Liver (tissue), 3 donors: ENCODE measurements around the gene TJP3.

Source experiments
- EGR1 ChIP-seq, 2 donors: IDR thresholded peaks; 2 replicates each; pipeline ENCODE4 v1.6.1; 2016 to 2018; ENCODE audit warnings: antibody characterized with exemption in 2 of 2, low read depth in 2 of 2
- FOXA1 ChIP-seq: IDR thresholded peaks from 2 replicates; pipeline ENCODE4 v1.6.1; 2016; ENCODE audit warnings: antibody characterized with exemption
- GABPA ChIP-seq, 2 donors: IDR thresholded peaks in 1 of 2; conservative IDR thresholded peaks in 1 of 2; 2 replicates each; pipeline ENCODE4 v1.6.1; 2016; ENCODE audit warnings: antibody characterized with exemption in 2 of 2, mild to moderate bottlenecking in 1 of 2, moderate library complexity in 1 of 2
- HNF4A ChIP-seq, 2 donors: conservative IDR thresholded peaks; 2 replicates each; pipeline ENCODE4 v1.6.1; 2016; ENCODE audit warnings: antibody characterized with exemption in 2 of 2, mild to moderate bottlenecking in 2 of 2
- HNF4G ChIP-seq: IDR thresholded peaks from 2 replicates; pipeline ENCODE4 v1.6.1; 2016; ENCODE audit warnings: antibody characterized with exemption
- SP1 ChIP-seq: IDR thresholded peaks from 2 replicates; pipeline ENCODE4 v1.6.1; 2018; ENCODE audit warnings: antibody characterized with exemption, mild to moderate bottlenecking
- TAF1 ChIP-seq: conservative IDR thresholded peaks from 2 replicates; pipeline ENCODE4 v1.6.1; 2016; ENCODE audit warnings: antibody characterized with exemption, mild to moderate bottlenecking
- YY1 ChIP-seq: IDR thresholded peaks from 2 replicates; pipeline ENCODE4 v1.6.1; 2016; ENCODE audit warnings: antibody characterized with exemption, mild to moderate bottlenecking
- TF ChIP-seq, protein P1 (sequence below): fragments of 150-350 bp; IDR thresholded peaks from 2 replicates; pipeline ENCODE4 v1.5.1; 2017; ENCODE audit warnings: improper control_type of control experiment, low read depth, low read length; ENCODE audit not compliant: missing input control
- TF ChIP-seq, protein P2 (sequence below): IDR thresholded peaks from 2 replicates; pipeline ENCODE4 v1.6.1; 2016; ENCODE audit warnings: antibody characterized with exemption
- TF ChIP-seq, protein P3 (sequence below): IDR thresholded peaks from 2 replicates; pipeline ENCODE4 v1.6.1; 2016; ENCODE audit warnings: antibody characterized with exemption
- TF ChIP-seq, protein P4 (sequence below): IDR thresholded peaks from 2 replicates; pipeline ENCODE4 v1.6.1; 2016; ENCODE audit warnings: antibody characterized with exemption, mild to moderate bottlenecking
- donor health status: healthy.
- donor health status: healthy.

DNA sequence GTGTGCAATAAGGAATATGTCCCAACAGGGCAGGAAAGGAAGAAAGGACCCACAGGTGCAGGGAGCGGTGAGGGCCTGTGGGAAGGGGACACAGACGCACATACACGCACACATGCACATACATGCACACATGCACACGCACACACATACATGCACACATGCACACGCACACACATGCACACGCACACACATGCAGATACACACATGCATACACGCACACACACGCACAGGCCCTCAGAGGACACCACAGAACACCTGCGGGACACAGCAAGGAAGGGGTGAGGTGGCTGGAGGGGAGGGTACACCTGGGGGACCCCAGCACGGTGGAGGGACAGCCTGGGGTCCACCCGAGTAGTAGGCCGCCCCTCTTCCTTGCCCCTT is 20.8 kb upstream of the TJP3 start:
- TF ChIP-seq, protein P1, sequence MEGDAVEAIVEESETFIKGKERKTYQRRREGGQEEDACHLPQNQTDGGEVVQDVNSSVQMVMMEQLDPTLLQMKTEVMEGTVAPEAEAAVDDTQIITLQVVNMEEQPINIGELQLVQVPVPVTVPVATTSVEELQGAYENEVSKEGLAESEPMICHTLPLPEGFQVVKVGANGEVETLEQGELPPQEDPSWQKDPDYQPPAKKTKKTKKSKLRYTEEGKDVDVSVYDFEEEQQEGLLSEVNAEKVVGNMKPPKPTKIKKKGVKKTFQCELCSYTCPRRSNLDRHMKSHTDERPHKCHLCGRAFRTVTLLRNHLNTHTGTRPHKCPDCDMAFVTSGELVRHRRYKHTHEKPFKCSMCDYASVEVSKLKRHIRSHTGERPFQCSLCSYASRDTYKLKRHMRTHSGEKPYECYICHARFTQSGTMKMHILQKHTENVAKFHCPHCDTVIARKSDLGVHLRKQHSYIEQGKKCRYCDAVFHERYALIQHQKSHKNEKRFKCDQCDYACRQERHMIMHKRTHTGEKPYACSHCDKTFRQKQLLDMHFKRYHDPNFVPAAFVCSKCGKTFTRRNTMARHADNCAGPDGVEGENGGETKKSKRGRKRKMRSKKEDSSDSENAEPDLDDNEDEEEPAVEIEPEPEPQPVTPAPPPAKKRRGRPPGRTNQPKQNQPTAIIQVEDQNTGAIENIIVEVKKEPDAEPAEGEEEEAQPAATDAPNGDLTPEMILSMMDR, result no peak
- no peak for TF ChIP-seq TAF1
- TF ChIP-seq HNF4G, result no peak
- no peak for TF ChIP-seq FOXA1
- no peak for TF ChIP-seq SP1
- TF ChIP-seq, protein P2, sequence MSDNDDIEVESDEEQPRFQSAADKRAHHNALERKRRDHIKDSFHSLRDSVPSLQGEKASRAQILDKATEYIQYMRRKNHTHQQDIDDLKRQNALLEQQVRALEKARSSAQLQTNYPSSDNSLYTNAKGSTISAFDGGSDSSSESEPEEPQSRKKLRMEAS, result no peak
- no peak for TF ChIP-seq EGR1 (IDR thresholded peaks at IDR 0.05; ENCODE audit: low read depth in 2 of 2)
- no peak for TF ChIP-seq YY1
- TF ChIP-seq, protein P3, sequence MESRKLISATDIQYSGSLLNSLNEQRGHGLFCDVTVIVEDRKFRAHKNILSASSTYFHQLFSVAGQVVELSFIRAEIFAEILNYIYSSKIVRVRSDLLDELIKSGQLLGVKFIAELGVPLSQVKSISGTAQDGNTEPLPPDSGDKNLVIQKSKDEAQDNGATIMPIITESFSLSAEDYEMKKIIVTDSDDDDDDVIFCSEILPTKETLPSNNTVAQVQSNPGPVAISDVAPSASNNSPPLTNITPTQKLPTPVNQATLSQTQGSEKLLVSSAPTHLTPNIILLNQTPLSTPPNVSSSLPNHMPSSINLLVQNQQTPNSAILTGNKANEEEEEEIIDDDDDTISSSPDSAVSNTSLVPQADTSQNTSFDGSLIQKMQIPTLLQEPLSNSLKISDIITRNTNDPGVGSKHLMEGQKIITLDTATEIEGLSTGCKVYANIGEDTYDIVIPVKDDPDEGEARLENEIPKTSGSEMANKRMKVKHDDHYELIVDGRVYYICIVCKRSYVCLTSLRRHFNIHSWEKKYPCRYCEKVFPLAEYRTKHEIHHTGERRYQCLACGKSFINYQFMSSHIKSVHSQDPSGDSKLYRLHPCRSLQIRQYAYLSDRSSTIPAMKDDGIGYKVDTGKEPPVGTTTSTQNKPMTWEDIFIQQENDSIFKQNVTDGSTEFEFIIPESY, result no peak
- no peak for TF ChIP-seq HNF4A (conservative IDR thresholded peaks at IDR 0.05)
- no peak for TF ChIP-seq GABPA (IDR thresholded peaks at IDR 0.05 in 1 of 2, conservative IDR thresholded peaks at IDR 0.05 in 1 of 2)
- TF ChIP-seq, protein P4, sequence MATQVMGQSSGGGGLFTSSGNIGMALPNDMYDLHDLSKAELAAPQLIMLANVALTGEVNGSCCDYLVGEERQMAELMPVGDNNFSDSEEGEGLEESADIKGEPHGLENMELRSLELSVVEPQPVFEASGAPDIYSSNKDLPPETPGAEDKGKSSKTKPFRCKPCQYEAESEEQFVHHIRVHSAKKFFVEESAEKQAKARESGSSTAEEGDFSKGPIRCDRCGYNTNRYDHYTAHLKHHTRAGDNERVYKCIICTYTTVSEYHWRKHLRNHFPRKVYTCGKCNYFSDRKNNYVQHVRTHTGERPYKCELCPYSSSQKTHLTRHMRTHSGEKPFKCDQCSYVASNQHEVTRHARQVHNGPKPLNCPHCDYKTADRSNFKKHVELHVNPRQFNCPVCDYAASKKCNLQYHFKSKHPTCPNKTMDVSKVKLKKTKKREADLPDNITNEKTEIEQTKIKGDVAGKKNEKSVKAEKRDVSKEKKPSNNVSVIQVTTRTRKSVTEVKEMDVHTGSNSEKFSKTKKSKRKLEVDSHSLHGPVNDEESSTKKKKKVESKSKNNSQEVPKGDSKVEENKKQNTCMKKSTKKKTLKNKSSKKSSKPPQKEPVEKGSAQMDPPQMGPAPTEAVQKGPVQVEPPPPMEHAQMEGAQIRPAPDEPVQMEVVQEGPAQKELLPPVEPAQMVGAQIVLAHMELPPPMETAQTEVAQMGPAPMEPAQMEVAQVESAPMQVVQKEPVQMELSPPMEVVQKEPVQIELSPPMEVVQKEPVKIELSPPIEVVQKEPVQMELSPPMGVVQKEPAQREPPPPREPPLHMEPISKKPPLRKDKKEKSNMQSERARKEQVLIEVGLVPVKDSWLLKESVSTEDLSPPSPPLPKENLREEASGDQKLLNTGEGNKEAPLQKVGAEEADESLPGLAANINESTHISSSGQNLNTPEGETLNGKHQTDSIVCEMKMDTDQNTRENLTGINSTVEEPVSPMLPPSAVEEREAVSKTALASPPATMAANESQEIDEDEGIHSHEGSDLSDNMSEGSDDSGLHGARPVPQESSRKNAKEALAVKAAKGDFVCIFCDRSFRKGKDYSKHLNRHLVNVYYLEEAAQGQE, result no peak
